ENCODE results near the gene CTNNA2.

Gene CTNNA2

DNA sequence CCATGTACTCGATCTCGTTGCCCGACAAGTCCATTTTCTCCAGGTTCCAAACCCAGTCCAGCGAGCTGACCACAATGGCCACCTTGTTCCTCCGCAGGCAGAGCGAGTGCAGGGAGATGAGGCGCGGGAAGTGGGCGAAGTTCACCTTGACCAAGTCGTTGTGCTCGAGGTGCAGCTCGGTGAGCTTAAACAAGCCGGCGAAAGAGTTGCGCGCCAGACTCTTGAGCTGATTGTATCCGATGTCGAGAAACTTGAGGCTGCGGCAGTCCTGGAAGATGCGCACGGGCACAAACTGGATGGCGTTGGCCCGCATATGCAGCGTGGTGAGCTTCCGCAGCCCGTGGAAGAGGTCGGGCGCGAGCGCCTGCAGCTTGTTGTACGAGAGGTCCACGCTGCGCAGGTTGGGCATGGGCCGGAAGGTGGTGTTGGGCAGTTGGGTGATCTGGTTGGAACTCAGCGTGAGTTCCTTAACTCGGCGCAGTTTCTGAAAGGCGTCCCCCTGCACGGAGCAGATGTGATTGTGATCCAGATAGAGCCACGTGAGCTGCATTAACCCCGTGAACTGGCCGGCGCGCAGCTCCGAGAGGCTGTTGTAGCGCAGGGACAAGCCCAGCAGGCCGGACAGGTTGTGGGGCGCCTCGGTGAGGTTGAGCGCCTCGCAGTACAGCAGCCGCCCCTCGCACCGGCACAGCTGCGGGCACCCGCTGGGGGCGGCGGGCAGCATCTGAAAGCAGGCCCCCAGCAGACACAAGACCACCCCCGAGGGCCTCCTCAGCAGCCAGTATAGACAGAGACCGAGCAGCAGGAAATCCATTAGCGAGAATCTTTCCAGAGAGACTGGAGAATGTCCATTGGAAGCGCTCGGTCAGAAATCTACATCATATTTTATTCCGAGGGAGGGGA, 790.4 kb downstream of the CTNNA2 start:
- no peak for DNase-seq

DNA sequence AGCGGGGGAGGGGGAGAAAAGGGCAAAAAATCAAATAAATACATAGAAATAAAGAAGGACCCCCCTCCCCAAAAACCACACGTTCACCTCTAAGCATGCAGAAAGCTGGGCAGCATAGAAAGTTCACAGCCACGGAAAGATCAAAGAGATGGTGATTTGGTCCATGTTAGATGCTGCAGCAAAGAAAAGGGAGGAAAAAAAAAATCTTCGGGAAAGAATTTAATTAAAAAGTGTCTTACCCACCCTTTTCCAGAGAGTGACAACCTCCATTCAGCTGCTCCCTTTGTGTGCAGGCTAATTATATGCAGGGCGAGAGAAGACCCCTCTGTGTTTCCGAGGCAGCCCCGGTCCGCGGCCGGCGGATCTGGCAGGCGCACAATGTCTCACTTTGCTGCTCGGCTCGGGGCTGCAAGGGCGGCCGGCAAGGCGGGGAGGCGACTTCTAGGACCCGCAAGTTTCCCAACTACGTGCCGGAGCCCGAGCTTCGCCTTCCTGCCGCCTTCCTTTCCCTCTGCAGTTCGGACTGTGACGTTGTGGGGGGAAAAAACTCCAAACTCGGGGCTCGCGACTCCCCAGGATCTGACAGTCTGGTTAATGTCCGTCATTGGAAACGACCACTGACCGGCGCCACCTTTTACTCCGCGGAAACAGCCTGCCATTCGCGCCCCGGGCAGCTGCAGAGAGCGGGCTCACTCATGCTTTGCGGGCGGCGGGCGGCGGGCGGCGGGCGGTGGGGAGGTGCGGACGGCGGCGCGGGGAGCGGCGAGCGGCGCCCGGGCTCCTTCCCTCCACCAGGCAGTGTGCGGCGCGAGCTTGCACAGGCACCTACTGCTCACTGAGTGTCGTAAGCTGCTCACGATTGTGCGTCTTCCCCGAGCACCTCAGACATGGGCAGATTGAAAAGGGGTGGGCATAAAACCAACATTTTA, 791.3 kb downstream of the CTNNA2 start, which contains the start of gene LRRTM1:
TSS of gene LRRTM1 (minus strand) at position 844 of the 929 bp plus-strand sequence. CDS start 933 bp downstream, outside the sequence.
- no peak for DNase-seq

DNA sequence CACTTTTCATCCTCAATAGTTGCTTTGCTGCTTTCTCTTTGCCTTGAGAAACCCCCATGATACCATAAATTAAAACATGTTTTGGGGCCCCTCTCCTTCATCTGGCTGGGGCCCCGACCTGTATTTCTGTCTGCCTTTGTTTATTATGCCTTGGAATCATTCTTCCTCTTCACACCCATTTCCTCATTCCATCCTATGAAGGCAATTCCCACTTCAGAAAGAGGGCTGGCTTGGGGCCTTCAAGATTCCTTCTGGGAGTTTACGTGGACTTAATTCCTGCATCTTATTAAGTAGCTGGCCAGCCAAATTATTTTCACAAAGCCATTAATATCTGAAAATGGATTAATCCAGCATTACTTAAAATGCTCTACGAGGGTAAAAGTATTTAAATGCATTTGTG, 798.5 kb downstream of the CTNNA2 start:
- DNase-seq: no peak

DNA sequence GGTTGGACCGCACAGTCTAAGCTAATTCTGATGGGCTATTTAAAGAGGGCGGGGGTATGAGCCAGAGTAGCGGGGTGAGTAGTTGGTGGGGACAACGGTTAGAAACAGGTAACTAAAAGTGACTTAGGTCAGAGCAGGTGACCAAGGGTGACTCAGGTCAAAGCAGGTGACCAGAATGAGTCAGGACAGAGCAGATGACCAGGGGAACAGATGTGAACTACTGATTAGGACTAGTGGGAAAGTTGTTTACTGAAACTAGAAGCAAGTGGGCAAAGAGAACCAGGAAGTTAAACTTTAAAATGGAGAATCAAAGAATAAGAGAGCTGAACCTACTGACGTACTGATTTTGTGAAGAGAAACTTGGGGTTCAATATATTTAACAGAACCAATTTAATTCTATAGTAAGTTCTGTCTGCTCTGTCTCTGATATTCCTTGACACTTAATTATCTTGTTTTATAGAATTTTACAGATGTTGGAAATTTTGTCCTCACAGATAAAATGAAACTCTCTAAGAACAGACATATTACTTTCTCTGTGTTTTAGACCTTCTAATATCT, 799.5 kb downstream of the CTNNA2 start:
- no peak for DNase-seq

DNA sequence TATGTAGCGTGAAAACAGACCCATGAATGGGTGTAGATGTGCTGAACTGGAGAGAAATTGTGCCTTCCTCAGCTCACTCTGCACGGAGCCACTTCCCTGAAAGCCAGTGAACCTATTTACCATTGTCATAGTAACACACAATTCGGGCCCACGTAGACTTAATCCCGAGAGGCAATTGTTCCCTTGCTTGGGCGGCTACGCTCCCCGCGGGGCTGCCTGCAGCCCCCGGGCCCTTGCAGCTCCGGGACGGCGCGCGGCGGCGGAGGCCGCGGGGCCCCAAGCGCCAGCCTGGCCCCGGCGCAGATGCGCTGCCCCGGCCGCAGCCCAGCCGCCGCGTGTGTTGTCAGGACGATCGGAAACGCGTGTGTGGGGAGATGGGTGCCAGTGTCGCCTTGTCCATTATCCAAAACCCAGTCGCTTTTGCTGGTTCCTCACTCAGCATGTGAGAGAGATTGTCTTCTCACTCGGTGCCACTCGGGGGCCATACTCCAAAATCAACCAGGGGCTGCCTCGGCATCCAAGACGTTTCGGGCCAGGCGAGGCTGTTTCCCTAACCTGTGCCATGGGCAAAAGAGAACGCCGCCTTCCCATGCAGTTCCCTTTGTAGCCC, 809.6 kb downstream of the CTNNA2 start:
- no peak for DNase-seq

DNA sequence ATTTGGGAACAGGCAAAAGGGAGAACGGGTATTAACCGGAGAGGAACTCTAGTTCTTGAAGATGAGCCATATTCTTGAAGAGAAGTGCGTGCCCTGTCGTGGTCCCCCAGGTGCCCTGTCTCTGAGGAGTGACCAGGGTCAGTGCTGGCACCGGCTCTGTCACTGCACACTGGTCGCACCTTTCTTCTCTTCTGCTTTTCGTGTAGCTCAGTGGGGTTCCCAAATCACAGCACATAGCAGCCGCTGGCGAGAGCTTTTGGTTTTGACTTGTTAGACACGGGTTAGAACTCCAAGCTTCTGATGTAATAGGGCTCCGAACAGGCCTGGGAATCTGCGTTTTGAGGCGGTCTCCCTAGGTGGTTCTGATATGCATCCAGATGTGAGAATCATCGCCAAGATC, 810.1 kb downstream of the CTNNA2 start:
- DNase-seq: no peak

DNA sequence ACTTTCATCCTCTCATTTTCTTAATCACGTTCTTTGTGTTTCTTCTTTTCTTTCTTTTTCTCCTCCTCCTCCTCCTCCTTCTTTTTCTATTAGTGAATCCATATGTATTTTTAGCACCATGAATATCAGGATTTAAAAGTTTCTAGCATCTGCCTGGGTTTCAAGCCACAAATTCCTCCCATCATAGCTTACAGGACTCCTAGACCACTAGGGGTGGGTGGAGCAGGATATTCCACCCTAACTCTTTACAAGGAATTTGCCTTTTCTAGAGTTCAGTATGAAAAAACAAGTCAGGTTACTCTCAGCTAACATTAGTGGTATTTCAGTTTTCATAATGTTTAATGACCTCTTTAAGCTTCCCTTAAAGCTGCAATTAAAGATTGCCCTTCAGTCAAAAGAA, 810.8 kb downstream of the CTNNA2 start:
- DNase-seq: no peak

DNA sequence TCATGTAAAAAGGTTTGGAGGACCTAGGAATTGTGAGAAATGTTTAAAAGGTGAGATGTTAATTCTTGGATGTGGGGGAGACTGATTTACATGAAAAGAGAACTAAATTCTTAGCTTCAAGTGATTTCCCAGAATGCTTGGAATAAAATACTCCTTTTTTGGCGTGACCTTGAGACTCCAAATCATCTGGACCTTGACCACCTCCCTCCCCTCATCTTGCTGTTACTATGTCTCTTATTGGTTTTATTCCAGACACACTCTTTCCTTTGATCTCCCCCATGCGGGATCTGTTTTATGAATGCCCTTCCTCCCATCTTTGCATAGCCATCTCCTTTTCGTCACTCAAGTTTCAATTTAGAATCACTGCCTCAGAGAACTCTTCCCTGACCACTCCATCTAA, 811.7 kb downstream of the CTNNA2 start:
- no peak for DNase-seq

DNA sequence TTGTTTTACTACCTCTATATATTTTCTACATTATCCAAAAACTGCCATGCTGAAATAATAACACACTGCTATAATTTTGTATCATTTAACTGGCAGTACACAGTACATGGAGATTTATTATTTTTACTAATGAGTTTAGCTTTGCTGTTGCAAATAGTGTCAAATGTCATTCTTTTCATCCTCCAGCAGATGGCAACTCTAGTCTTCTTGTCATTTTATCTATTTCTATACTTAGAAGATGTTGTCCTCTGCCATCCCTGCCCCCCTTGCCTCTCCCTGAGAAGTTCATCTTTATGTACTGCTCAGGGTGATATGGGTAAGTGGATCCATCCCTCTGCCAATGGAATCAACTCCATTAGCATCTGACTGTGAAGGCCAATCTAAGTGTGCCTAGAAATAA, 813.4 kb downstream of the CTNNA2 start:
- no peak for DNase-seq

DNA sequence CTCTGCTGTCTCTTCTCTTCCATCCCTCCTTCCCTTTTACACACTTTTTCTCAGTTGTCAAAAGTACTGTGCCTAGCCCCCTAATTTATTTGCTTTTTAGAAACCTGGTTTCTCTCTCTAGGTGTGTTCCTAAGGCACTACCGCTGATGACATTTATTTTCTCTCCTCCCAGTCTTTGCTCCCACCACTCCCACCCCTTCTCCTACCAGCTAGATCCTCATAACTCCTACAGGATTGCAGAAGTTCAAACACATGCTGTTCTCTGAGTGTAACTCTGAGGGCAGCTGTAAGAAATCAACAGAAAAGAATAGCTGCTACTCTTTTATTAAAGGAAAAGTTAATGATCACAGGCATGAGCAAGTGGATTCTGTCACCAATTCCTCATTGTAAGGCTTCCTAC, 814.0 kb downstream of the CTNNA2 start:
- DNase-seq: no peak

DNA sequence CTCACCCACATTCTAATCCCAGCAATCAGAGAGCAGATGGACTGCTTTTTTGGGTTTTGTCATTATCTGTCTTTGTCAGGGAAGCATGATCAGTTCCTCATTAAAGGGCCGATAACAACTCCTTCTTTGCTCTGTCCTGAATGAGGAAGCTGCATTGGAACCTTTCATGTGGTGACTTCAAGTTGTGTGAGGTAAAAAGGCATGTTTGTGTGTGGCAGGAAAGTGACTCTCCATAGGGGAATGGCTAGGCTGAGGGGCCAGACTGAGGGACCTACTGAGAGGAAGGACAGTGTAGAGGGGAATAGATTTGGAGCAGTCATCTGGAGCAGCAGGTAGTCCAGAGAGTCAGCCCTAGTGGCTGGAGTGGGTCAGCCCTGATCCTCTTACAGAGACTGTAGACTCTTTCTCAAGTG, 815.3 kb downstream of the CTNNA2 start:
- DNase-seq: no peak

DNA sequence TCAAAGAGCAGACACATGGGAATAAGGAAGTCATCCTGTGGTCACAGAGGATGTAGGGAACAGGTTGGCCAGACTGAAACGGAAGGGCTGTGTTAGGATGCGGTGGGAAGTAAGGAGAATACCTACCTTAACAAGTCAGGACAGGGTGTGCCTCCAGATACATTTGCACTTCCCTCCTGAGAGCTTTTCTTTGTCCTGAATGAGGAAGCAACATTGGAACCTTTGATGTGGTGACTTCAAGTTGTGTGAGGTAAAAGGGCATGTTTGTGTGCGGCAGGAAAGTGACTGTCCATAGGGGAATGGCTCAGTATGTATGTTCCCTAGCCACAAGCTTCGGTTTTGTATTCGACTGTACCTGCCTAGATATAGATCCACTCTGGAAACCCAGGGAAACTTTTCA, 816.6 kb downstream of the CTNNA2 start:
- no peak for DNase-seq

DNA sequence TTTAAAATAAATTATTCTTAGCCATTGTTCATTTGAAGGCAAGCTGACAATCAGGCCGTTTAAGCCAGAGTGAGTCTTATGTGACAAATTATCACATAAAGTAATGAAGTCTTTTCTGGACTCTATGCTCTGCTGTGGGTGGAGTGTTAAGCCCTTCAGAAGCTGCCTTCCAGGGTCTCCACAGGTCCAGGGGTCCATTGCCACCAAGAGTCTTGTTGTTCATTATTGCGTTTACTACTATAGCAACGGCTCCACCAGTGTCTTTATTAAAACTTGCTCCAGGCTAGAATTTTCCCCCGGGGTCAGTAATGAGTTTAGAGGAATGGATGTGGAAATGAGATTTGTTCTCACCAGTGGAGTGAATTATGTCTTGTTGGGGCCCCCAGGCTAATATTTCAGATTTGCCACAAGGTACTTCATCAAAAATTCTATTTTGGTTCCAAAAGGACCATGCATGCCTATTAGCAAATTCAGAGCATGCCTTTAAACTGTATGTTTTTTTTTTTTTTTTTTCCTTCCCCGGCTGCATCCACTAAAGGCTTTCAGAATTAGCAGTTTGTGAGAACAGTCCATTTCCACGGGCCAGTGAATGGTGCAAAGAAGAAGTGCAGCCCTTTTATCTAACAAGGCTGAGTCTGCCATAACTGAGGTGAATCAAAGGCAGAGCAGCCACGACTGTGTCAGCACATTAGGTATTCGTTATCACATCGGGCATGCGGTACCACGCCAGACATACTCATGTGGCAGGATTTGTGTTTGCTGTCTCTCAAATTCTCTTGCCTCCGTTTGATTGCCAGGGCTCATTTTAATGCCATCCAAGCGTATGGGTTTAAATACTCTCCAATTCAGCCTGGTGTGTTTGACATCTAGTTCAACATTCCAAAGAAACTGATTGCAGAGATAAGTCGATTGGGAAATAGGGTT, 817.9 kb downstream of the CTNNA2 start:
- DNase-seq: no peak

DNA sequence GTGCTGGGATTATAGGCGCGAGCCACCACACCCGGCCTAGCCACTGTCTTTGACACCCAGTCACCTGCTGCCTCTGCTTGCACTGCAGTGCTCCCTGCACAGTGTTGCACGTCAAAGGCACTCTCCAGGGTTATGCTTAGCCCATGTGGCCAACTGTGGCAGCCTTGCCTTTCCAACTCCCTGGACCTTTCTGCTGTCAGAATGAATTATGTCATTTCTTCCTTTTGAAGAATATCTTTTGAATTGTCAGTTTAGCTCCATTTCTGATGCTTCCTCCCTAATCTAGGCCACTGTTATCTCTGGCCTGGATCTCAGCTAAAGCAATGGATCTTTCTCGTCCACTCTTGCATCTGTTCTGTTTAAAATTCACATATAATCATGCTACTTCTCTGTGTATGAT, 821.0 kb downstream of the CTNNA2 start:
- DNase-seq: no peak

DNA sequence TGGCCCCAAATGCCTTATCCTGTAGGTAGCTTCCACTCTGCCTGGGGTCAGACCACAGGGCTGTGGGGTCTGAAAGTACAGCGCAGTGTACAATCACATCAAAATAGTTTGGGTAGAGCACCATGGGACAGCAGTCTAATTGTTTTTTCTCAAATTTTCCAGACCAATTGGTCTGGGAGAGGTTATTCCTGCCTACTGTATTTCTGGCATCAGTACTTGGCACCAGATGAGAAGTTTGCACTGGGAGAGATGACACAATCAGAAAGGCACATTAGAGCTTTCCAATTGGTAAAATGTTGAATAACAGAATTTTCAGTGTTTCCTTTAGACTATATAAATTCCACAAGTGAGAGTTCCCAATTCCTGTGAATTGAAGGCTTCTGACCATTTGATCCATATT, 822.6 kb downstream of the CTNNA2 start:
- DNase-seq: no peak

DNA sequence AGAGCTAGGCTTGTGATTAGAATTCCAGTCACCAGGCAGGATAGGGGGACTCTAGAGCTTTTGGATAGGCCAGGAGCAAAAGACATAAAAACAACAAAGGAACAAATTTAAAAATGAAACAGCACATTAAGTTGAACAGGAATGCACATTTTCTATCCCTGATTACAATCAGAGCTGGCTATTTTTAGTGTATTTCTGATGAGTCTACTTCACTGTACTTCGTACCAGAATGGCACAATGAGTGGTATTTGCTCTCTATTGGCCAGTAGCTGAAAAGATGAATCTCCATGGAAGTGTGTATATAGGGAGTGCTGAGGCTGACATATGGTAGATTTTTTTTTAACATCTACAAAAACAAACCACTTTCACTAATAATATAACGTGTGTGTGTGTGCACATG, 825.9 kb downstream of the CTNNA2 start:
- no peak for DNase-seq

DNA sequence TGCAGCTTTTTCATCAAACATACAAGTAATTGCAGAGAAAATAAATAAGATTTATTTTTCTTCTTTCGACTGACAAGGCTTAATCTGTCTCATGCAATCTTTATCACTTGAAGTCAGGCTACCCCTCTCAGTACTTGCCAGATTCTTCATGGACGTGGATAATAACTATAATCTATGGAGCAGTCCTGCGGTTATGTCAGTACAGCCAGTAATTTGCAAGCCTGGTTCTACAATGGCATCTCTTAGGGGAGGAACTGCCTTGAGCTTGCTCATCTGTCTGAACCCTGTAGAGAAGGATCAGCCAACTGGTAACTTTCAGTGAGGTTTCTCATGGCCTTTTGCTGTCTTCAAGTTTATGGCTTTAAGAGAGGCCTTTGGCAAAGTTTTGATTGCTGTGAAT, 827.2 kb downstream of the CTNNA2 start:
- no peak for DNase-seq

DNA sequence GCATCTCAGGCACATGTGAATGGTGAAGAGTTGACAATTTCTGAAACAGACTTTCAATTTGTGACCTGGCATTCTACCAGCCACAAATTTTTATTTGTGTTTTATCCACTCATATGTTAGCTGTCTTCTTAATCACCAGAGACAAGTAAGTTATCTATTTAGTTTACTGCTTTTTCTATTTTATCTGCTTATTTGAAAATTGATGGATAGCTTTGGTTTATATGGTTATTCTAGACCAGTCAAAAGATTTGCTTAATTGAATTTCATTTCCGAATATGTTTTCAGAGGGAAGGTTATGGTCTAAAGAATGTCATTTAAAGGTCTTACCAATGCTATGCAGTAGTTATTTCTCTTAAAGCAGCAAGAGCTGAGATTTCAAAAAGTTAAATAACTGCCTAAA, 835.2 kb downstream of the CTNNA2 start:
- no peak for DNase-seq

DNA sequence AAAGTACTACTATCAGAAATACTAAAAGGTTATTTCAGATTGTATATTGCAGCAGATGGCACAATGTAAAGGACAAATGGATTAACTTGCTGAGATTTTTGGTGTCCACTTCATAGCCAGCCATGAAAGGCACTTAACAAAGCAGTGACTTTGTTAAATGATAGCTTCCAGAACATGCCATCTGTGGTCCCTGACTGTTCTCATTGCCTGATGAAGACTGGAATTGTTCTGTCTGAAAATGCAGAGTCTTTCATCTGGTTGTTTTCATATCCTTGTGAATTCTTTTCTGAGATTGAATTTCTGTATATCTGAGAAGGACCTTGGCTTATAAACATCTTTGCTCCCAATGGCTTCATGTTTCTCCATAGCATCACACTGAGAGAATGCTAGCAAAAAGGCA, 836.1 kb downstream of the CTNNA2 start:
- DNase-seq: no peak

DNA sequence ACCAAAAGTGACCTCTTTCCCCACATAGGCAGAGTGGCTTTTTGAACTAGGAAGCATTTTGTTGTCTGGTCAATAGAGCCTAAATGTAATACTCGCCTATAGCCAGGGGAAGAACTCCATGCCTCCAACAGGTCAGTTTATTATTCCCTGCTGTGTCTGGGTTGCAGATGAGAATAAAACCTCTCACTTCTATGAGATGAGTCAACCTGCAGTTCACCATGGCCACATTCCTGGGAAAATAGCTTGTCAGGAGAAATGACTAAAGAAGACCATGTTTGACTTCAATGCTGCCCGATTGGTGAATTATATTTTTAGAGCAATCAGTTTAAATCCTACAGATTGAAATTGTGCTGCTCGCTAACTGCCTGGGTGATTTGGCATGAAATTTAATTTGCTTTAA, 838.4 kb downstream of the CTNNA2 start:
- no peak for DNase-seq

DNA sequence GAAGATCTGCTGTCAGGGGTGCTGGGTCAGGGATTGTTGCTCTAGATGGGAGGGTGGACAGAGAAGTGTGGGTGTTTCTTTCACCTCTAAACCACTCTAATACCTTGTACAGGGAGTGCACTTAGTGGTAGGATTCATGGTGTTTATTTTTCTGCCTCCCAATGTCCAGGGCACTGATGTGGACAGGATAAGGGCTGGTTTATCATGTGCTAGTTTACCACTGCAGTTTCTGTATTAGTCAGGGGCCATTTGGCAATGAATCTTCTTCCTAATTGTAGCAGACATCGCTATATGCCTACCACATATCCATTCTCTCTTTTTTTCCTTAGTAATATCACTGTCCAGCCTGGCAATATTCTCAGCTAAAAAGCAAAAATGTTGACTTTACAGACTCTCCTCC, 842.0 kb downstream of the CTNNA2 start:
- DNase-seq: no peak

DNA sequence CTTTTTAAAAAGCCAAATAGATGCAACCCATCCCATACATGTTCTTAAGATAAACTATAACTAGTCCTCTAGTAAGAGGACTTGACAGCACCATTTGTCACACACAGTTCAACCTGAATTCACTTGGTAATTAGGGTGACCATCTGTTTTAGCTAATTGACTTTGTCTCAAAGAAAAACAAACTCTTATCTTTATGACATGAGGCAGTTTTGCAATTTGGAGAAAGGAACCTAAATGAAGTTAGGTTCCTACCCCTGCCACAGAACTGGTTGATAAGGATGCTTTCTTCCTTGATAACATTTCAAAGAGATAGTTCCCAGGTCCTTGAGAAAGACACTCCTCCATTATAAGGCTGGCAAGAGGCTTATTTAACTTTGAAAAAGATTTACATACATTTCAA, 849.1 kb downstream of the CTNNA2 start:
- DNase-seq: no peak

All from activated CD4-positive, alpha-beta T cell treated with anti-CD3 and anti-CD28 coated beads, Interleukin-2, amount 50 U/mL, for 4 hours (primary cell).